GM18498 (cell line): Measurements from ENCODE around the gene RYR3.

ENCODE experiments used
- ATAC-seq: cut with Tn5 transposase; IDR thresholded peaks from one replicate; pipeline ENCODE4 v1.9.1; 2021; ENCODE audit warnings: mild to moderate bottlenecking, moderate library complexity; ENCODE audit not compliant: unreplicated experiment

The RYR3 gene

DNA sequence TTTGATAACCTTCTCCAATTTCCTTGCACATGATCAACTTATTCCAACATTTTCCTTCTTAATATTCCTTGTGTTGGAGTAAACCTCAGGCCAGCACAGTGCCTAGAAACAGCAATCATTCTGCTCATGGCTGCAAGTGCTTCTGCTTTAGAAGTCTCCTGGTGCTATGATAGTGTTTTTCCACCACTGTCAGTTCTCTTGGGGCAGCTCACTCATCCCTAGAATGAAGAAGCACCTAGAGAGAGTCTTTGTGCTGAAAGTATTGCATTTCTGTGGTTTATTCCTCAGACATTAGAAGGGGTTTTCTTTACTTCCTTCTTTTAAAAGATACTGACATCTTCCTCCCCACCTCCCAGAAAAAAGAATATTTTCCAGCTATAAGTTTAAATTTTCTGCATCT lies 183.5 kb downstream of the RYR3 start:
- ATAC-seq, result no peak

DNA sequence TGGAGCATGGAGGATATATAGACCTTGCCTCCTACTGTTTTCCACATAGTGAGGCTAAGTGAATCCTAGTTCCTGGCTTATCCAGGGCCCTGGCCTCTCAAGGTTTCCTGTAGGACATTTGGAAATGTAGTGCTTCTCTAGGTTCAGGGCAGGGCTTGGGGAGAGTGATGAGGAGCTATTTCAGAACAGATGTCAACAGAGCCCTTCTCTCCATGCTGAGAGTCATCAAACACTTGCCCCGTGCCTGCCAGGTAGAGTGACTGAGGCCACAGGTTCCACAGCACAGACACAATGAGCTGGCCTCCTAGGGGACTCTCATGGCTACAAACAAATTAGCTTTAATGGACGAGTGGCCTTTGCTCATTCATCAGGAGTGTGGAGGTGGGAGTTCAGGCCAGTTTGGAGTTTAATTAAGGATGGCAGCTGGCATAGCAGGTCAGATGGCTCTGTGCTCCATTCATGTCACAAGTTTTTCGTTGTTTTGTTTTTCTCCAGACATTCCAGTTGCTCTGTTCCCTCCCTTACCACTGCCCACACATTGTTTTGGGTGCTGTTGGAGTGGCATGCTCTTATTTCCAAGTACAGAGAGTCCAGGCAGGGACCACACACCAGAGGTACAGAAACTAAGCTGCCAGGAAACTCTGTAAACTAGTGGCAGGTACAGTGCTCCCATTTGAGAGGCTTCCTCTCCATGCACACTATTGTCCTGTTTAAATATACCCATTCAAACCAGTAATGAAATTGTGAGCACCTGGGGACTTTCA lies 189.8 kb downstream of the RYR3 start:
- ATAC-seq, result no peak

DNA sequence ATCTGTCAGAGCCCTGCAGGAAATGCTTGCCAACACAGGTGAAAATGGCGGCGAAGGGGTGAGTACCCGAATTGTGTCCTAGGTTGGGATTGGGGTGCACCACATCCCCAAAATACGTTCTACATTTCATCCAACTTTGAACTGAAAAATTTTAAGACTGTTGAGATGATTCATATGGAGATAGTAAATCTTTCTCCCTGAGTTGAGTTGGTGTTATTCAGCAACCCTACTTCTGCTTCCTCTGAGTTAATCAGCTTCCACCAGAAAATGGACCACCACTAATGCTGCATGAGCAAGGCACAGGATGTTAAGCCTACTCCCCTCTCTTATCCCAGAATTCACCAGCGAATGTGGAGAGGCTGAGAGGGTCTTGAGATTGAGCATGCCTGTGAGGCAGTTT lies 192.9 kb downstream of the RYR3 start:
- ATAC-seq, result no peak

DNA sequence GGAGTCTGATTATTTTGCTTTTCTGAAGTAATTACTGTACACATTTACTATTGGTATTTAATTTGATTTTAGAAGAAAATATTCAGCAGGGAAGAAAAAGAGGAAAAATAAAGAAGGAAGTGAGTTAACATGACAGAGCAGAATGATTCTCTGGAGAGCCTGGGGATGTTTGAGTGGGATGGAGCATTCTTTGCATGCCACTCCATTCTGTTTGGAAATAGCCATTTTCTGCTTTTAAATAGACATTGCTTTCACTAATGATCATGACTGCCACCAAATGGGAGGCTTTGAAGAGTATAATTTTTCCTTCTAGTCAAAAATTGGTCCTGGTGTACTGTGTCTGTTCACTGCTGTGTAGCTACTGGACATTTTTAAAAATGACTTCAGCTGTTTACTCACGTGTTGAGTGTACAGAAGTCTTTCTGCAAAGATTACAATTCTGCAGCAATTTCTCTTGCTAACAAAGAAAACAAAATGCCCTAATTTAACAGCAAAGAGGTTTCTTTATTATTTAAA lies 196.1 kb downstream of the RYR3 start:
- ATAC-seq, result no peak

DNA sequence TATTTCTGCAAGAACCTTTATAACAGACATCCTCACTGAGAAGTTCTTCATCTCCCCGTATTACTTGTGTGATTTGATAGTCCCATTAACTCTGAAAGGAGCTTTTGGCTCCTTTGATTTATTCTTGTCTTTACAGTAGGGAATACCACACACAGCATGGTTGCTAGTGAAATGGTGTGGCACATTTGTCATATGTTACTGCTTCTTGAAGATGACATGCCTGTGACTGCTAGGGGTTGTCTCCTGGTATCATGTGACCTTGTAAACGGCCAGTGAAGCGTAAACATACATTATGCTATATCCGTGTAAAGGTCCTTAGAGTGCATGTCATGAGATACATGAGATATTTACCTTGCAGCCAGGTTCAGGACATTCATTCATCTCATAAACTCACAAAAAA lies 197.9 kb downstream of the RYR3 start:
- no peak for ATAC-seq

DNA sequence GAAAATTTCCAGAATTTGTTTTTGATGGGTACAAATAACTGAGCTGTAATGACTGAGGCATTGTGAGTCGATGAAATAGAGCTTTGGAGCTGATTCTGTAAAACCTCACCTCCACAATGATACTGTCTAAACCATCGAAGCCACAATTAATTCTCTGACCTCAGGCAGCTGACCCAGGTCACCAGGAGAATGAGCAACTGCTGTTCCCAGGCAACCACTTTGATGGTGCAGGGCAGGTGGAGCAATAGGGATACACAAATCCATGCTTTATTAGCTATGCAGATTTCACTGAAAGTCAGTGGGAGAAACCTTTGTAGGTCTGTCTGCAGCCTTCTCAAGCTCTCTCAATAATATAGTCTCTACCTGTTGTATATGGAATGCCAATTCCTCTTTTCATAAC lies 204.4 kb downstream of the RYR3 start:
- no peak for ATAC-seq

DNA sequence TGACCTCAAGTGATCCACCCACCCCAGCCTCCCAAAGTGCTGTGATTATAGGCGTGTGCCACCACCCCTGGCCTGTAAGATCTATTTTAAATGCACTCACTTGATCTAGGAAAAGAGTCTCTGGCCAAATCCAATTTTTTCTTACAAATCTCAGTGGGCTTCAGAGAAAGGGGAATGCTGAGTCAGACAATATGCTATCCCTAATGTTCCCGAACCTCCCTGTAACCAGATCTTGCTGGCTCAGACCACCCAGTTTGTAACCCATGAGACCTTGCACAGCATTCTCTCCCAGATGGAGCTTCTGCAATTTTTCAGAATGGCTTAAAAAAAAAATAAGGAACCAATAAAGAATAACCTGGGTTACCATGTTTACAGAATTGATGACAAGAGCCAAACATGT lies 205.8 kb downstream of the RYR3 start:
- no peak for ATAC-seq

DNA sequence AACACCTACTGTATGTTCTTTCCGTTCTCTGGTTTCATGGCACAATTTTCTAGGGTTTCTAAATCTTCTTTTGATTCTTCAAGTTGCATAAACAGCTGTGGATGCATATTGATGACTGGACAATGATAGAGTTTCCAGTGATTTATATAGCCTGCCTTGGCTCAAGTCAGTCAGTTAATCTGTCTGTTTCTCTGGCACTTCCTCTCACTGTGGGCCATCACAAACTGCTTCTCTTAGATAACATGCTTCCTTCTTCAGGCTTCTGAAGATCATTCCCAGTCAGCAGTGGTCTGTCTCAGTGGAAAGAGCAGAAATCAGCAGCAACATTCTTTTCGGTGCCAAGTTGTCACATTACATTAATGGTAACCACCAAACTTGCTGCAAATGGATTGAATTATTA lies 207.2 kb downstream of the RYR3 start:
- ATAC-seq, result no peak

DNA sequence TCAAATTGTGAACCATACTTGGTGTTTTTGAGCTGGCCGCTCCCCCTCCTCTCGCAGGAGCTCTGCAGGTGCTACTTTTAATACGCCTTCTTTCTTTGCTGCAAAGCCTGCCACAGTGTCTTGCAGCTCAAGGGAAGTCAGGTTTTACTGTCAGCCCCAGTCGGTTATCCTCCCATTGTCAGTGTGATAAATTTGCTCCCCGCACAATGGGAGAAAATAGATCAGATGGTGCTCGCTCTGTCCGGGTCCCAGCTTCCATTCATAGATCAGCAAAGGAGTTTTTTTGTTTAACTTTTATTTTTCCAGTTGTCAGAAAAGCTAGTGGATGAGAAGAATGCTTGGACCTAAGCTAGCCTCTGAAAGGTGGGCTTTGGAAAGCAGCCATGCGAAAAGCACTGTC lies 207.7 kb downstream of the RYR3 start:
- ATAC-seq, result no peak

DNA sequence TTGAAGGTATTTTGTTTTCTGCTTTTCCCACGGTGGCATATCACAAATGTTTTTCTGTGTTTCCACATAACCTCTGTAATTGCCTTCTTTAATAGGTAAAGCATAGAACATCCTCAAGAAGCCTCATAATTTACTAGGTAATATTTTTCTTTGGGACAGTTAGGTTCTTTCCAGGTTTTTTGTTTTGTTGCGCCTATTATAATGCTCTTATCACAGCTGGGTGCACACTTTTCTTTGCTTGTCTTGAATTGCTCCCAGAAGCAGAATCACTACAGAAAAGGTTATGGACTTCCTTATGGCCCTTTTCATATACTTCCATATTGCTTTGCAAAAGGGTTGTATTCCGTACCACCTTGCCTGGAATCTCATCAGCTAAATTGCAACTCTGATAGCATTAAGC lies 213.5 kb downstream of the RYR3 start:
- ATAC-seq, result no peak

DNA sequence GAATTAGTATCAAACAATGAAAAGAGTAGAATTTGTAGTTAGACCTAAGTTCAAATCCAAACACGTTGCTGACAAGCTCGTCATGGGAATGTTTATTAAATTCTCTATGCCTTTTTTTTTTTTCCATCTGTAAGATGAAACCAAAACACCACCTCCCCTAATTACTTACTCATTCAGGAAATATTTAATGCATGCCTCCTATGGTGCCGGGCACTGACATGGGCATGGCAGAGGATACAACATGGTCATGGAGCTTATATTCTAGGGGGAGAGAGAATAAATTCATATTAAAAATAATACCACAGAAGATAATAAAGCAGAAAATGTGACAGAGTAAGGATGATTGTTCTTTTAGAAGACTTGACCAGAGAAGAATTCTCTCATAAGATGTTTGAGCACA lies 215.8 kb downstream of the RYR3 start:
- no peak for ATAC-seq

DNA sequence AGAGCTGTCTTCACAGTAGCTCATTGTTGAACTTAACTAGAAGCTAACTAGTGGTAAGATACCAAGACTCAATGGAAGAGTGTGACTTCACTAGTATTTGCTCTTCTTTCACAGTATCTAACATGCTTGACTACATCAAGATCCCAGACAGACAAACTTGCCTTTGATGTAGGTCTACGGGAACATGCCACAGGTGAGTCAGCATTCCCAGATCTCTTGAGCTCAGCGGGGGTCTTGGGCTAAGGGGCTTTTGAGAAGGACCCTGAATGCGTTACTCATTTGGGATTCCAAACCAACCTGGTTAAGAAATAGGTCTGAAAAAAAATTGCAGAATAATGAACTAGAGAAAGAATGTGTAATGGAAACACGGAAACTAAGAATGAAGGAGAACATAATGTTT lies 222.4 kb downstream of the RYR3 start:
- ATAC-seq, result no peak

DNA sequence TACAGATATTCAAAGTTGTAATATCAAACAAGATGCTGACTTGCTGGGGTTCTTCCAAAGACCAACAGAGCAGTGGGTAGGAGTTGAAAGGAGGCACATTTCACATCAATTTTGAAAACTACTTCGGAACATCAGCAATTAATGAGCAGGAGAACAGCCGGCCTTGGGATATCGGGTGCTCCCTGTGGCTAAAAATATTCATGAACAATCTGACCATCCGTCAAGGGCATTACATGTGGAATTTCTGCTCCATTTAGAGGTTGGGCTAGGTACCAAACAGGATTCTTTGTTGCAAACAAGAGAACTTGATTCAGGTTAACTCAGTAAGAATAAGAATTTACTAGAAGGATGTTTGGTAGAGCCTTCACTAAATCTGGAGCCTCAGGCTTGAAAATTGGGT lies 223.9 kb downstream of the RYR3 start:
- no peak for ATAC-seq

DNA sequence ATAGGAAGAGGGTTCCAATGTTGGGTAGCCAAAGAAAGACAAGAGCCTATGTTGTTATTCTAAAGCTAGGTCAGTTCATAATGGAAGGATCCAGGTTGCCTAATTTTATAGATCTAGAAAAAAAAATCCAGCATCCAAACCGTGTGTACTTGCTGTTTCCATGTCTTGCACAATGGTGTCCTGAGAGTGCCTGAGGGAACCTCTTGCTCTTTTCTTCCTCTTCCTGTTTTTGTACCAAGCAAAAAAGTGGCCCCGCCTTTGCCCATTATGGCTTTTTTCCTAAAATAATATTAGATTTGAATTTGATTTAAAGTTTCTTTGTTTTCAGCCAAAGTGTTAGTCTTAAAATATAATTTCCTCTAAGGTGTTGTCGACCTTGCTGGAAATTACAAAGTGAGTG lies 224.4 kb downstream of the RYR3 start:
- no peak for ATAC-seq

DNA sequence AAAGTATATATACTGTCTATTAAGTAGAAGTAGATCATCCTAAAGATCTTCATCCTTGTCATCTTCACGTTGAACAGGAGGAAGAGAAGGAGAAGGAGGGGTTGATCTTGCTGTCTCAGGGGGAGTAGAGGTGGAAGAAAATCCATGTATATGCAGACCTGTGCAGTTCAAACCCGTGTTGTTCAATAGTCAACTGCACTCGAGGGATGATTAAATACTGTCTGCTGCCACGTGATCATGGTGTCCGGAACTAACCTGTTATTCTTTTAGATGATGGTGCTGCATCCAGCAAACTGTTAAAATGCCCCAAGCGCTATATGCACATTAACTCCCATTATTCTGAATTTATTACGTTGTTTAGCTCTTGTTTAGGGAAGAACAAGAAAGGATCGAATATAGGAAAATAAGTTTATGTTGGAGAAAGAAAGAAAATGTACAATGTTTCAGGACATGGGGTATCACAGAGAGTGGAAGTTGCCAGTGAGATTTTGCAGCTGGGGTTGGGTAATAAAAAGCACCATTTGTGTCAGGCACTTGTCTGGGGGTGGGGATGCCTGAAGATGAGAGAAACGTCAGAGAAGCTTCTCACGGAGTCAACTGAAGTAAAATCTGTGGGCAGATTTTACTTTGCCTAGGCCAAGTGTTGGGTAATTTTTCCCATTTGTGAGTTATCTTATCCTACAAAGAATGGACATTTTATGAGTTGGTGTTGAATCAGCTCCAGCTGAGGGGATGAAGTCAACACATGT lies 229.2 kb downstream of the RYR3 start:
- ATAC-seq, result no peak

DNA sequence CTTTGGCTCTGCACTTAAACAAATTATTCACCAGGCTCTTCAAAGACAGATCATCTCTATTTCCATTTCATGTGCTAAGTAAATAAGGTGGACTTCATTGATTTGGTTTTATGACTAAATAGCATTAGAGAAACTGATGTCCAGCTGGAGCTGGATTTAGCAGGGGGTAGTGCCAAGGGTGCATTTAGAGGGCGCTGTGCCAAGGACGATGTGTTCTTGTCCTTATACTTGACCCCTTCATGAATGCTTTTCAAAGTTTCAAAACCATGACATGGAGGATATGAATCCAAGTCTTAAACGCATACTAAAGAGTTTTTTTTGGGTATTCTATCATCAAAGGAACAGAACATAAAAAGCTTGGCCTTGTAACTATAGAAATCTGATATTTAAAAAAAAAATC lies 233.2 kb downstream of the RYR3 start:
- ATAC-seq, result no peak

DNA sequence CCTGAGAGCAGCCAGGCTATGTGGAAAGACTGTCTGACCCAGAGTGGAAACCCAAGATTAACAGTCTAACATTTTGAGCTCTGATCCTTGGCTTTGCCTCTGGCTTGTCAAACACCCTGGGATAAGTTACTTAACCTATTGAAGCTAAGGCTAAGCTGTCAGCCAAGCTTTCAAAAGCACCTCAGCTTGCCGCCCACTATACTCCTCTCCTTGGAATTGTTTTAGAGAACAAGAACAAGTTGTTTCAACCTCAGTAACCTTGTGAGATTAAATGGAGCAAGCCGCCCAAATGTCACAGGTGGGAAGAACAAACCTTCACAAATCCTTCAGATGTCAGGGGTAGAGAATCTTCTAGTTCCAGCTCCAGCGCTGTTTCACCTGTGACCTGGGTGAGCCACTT lies 235.1 kb downstream of the RYR3 start:
- ATAC-seq, result no peak

DNA sequence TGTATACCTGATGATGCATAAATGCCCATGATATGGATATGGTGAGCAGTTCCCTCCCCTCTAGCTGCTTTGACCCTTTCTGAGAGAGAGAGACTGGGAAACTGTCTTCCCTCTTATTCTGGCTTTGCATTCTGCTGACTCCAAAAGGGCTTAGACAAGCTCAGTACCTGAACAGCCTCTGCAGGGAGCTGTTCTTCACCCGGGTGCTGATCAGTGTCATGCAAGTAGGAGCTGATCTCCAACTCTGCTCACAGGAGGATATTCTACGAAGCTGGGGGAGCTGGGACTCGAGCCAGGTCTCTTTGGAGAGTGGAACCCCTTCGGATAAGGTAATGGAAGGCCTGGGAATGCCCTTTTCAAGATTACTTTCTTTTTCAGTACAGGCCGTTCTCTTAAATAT lies 237.1 kb downstream of the RYR3 start:
- ATAC-seq, result no peak

DNA sequence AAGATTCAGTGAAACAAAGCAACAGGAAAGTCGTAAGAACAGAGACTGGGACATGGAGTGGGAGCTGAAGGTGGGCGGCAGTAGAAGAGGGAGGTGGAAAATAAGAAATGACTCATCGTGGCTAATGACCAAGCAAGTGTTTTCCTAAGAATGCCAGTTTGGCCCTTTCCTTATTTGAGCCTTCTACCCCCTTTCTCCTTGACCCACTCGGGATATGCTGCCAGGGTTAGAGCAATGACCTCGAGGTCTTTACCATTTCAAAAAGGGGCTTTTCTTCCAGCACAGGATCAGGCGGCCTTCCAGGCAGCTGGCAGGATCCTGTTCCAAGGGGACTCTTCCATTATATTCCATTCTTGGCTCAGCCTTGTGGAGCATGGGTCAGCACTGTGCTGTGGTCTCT lies 241.1 kb downstream of the RYR3 start:
- ATAC-seq, result no peak

DNA sequence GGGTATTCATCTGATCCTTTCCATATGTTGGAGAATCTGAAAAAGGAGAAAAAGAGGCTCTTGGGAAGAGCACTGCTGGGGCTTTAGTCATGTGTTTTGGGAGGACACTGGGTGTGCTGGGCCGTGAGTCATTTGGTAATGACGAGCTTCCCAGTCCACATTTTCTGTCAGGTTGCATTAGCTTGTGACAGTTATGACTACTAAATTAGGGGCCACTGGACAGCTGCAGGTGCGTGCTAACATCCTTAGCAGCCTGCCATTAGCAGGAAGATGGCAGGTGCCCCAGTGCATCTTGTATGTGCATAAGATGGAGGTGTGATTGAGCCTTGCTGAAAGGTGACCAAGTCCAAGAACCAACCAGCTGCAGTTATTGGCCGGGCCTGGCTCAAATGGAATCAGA lies 242.4 kb downstream of the RYR3 start:
- ATAC-seq, result no peak

DNA sequence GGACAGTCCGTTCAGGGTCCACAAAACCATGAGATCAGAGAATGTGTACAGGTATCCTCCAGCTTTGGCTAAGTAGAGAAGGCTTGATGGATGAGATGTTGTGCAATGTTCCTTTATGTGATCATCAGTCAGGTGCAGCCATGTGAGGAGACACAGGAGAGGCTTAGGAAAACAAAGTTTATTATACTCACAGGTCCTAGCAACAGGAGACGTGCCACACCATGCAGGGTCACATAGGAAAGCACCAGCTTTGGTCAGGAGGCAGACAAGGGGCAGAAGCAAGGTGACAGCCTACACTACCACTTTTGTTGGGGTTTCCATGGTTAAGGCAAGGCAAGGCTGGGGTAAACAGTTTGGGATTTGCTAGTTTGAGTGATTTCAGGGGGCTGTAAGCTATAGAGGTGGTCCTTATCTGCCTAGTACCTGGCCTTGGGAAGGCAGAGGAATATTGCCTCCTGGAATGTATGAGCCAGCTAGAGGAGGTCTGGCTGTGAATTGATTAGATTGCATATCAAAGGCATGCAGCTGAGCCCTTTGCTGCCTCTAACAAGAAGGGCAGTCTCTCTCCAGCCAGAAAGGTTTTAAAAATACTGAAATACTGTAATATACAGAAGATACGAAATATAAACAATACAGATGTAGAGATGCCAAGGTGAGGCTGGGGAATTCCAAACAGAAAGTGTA lies 248.6 kb downstream of the RYR3 start:
- ATAC-seq, result no peak

DNA sequence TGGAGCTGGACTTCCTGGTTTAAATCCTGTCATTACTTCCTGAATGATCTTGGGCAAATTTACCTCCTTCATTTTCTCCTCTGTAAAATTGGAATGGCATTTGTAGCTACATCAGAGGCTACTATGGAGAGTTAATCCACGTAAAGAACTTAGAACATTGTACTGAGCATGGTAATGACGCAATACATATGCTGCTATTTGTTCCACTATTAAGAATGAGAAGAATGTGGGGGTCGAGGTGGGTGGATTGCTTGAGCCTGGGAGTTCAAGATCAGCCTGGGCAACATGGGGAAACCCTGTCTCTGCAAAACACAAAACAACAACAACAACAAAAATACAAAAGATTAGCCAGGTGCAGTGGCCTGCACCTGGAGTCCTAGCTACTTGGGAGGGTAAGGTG lies 250.6 kb downstream of the RYR3 start:
- ATAC-seq, result no peak
